HG03460 (cell line): ENCODE data around the gene SH3RF2.
"Not testable (repeated sequence)": the region's sequence is repeated elsewhere in the genome, so short reads cannot be mapped to it uniquely, and the experiment has no call there.

Experiments
- ATAC-seq: cut with Tn5 transposase; IDR thresholded peaks from one replicate; pipeline ENCODE4 v1.9.1; 2021; ENCODE audit not compliant: unreplicated experiment

Gene SH3RF2

DNA sequence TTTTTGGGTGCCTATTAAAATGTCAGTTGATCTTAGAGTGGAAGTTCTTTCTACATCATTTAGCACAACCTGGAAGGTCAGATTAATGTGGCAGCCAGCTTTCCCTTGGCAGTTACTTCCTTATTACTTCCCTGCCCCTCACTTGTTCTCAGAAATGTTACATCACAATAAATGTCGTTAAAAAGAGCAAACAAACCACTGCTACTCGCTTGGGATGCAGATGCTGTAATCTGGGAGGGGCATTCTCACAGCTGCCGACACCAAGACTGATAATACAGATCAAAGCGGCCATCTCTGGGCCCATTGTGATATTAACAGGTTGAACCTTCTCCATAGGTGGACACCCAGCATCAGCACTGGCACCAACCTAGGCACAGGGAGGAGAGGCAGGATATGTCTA, 139.7 kb downstream of the SH3RF2 start:
- no peak for ATAC-seq

DNA sequence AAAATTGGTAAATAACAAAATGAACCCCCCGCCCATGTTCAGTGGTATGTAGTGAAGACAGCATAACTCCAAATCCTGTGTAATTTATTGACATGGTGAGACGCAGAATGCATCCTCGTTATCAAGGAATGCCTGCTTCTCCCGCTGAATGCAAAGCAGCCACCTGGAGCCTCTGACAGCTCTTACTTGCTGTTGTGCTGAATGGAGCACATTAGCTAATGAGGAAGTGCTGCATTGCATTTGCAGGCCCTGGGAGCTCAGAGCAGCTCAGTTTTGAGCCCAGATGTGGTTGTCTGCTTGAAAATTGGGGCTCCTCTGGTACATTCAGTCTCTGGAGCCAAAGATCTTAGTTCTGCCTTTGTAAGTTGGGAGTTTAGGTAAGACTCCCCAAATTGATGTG, 140.1 kb downstream of the SH3RF2 start:
- ATAC-seq = no peak

DNA sequence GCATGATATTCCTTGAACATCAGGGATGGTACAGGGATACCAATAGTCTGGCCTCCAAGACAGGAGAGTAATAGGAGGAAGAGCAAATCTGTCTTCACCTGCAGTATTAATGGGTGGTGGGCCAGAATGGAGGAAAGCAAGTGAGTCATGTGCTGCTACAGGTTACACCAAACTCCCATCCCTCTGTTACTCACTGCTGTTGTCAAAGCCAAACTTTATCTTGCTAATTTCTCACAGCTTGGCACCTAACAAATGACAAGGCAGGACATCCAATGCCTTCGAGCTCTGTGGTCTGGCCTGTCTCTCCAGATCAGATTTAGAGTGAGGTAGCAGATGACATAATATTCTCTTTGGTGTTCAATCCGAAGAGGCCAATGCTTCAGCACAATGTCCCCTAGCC, 142.2 kb downstream of the SH3RF2 start:
- no peak for ATAC-seq

DNA sequence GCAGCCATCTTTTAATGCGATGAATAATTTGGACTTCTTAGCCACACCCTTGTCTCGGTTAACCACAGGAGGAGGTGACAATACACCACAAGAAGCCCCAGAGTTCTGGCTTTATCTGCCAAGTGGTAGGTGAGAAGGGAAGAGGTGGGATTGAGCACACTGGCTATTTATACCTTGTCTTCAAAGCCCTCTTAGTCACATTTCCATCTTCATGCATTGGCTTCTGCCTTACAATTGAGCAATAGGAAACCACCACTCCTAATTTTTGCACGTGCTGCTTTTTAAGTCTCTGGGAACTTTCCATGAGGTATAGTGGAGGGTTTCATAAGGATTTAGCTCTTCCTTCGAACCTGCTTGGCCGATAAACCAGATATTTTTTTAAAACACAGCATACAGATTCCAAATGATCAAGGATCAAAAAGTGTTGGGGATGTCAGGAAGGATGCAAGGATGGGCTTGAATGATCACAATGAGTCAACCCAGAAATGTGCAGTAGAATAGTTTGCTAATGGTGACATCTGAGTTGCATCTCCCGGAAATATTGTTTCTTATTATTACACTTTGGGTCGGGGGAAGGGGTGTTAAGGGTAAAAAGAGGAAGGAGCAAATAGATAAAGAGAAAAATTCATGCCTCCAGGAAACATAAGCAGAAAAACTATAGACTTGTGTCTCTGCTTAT, 143.5 kb downstream of the SH3RF2 start:
- no peak for ATAC-seq

DNA sequence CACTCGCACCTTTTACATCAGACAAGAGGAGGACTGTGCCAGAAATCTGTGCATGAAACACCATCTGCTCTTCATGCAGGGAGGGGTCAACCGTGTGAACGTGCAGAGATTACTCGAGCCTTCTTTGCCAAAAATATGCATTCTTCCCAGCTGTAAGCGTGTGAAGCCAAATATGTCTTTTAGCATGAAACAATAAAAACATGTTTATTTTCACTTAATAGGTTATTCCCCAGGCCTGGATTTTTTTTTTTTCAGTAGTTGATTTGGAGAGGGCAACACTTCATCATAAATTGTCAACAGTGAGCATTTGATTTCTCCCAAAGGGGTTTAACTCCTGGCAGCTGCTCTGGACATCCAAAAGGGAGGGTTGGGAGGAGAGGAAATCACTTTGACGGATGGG, 145.2 kb downstream of the SH3RF2 start:
- no peak for ATAC-seq

DNA sequence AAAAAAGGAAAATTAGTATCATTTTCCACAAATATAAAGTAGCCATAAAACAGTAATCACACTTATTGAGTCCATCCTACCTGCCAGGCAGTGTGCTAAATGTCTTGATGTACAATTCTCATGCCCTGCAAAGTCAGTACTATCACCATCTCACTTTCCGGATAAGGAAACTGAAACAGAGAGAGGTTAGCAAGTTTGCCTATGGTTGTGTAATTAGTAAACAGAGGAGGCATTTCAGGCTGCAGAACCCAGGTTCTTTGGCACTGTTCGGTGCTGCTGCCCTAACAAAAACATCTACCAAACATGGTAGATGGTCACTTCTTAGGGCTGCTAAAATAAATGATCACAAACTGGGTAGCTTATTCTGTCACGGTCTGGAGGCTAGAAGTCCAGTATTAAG, 146.4 kb downstream of the SH3RF2 start:
- ATAC-seq = peak; percentile 89

DNA sequence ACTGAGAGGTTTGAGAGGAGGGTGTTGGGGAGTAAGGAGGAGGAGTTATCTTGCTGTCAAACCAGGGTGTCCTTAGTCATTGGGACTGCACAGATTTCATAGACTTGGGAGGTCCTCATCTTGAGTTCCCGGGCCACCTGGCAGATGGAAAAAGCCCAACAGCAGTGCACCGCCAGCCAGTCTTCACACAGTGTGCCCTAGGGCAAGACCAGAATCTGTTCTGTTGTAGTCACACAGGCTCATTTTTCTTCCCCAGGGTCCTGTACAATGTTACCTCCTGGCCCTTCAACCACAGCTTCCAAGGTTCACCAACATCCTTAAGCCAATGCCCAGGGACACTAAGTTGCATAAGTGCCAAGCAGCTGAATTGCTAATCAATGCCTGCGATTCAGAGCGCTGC, 148.0 kb downstream of the SH3RF2 start:
- no peak for ATAC-seq

DNA sequence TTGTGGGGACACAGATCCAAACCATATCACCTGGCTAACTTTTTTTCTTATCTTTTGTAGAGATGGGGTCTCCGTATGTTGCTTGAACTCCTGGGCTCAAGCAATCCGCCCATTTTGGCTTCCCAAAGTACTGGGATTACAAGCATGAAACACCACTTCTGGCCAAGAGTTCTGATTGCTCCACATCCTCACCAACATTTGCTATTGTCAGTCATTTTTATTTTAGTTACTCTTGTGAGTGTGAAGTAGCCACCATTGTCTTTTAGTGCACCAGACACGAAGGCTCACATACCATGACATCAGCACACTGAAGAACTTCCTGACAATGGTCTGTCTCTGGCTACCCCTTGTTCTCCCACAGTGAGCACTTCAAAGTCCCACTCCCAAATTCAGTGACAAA, 151.7 kb downstream of the SH3RF2 start:
- ATAC-seq = no peak

DNA sequence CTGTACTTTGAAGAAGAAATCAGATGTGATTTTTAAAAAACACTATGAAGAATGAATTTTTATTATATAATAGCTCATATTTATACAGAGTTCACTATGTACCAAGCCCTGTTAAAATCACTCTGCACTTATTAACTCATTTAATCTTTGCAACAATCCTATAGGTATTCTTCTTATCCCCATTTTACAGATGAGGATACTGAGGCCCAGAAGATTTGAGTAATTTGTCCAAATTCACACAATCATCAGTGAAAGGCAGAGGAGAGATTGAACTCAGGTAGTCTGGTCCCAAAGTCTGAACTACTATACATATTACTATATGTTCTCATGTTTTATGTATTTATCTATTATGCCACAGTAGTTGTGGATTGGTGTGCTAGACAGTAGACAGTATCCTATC, 152.9 kb downstream of the SH3RF2 start:
- ATAC-seq = no peak

DNA sequence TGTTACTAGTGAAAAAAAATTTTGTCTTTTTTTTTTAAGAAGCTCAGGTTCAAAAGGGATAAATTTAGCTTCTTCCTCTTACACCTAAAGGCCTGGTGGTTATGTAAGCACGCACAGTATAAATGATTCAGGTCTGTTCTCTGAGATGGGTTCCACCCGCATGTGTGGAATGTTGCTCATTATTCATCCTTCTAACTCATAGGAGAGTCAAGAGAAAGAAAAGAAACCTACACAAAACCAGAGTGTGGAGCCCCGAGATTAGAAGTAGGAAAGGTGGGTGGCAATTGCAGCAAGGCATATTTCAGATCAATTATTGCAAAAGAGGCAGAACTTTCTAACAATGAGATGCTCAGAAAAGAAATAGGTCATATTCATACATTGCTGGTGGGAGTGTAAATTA, 155.5 kb downstream of the SH3RF2 start:
- ATAC-seq = no peak

DNA sequence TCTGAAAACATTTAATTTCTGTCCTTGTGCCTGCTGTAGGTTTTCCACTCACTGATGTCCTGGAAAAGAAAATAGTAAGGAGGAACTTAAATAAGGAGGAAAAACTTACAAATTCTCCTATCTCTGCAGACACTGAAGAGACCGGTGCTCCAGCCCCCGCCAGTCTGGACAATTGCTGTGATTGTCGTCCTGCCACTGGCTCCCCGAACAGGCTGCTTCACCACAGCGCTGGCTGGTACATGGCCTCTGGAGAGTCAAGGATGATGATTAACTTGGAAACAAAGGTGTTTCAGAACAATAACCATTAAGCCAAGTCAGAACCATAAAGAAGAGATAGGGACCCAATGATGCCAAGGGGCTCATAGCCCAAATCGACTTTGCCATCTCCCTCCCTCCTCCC, 161.7 kb downstream of the SH3RF2 start:
- no peak for ATAC-seq

DNA sequence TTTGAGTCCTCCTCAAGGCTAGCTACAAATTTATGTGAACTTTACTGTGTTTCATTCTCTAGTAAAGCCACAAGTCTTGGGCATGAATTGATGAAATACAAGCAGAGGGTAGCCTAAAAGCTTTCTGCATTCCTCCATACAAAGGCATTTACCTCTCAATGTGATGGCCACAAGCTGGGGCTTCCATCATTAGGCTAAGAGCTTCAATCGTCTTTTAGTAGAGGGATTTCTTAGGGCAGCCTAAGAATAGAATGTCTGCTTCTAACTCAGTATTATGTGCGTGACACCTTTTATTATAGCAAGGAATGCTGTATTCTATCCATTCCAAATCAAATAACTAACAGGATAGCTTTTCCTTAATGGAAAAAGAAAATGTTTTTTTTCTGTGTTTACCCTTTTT, 165.3 kb downstream of the SH3RF2 start:
- no peak for ATAC-seq

DNA sequence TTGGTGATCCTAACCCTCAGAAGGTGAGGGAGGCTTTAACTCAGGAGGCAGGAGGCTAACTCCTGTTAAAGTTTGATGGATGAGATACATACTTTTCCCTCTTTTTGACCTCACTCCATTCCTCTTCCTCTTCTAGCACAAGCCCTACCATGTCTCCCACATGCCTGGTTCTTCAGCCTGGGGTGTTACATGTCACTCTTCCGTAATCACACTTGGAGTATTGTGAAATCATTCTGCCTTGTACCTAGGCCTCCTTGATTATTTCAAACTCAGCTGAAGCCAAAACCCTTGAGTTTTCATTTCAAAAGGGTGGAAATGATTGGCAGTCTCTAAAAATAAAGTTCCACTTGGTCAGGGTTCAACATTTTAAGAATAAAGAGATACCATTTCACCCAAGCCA, 167.2 kb downstream of the SH3RF2 start:
- no peak for ATAC-seq

DNA sequence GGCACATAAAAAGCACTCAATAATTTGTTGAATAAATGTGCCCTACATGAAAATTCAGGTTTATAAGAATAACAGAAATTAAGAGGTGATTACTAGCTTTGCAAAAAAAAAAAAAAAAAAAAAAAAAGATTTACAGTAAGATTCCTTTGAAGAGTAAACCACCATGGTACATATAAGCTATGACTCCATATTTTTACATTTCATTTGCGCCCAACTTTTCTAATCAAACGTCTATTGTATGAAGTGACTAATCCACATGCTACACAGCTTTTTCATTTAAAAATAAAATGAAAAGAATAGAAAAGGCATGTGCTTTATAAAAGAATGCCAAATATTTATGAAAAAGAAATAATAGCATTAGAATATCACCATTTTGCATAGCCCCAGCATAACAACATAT, 169.1 kb downstream of the SH3RF2 start, which contains the start of gene PLAC8L1:
PLAC8L1 (minus strand) TSS at position 101 of the 400 bp plus-strand sequence. CDS start 1,266 bp downstream, outside the sequence.
- ATAC-seq = no peak

DNA sequence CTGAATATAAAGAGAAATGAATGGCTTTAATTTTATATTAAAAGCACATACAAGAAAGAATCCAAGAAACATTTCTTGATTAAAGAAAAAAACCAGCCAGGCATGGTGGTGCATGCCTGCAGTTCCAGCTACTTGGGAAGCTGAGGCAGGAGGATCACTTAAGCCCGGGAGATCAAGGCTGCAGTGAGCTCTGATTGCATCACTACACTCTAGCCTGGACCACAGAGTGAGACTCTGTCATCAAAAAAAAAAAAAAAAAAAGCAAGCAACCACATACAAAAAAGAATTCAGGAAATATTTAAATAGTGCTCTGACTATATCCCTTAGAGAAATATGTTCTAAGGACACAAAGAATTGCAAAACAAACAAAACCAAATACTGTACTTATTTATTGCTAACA, 171.5 kb downstream of the SH3RF2 start:
- no peak for ATAC-seq

DNA sequence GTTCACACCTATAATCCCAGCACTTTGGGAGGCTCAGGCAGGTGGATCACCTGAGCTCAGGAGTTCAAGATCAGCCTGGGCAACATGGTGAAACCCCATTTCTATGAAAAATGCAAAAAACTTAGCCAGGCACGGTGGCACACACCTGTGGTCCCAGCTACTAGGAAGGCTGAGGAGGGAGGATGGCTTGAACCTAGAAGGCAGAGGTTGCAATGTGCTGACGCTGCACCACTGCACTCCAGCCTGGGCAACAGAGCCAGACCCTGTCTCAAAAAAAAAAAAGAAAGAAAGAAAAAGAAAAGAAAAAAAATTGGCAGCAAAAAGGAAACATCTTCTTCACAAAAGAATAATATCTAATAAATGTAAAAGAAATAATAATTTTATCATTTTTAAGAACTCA, 172.5 kb downstream of the SH3RF2 start:
- not testable (repeated sequence) for ATAC-seq

DNA sequence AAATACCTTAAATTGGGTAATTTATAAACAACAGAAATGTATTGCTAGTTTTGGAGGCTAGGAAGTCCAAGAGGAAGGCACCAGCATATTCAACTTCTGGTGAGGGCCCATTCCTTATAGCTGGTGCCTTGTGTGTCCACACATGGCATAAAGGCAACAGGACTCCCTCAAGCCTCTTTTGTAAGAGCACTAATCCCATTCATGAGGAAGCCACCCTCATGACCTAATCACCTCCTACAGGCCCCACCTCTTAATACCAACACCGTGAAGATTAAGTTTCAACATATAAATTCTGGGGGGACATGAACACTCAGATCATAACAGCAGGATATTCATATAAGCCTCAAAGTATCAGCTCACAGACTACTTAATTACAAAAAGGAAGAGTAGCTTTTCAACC, 173.0 kb downstream of the SH3RF2 start:
- no peak for ATAC-seq

DNA sequence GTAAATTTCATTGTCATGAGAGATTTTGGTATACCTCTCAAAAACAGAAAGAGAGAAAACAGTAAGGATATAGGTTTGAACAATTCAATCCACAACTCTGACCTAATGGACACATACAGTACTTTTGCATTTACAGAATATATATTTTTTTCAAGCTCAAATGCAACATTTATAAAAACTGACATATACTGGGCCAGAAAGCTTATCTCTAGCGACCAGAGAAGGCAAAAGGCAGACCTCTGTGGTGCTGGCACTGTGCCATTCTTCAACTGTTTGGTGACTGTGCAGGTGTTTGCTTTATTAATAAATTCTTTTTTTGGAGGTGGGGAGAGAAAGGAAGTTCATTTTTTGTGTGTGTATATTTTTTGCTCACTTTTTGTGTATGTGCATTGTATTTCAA, 175.0 kb downstream of the SH3RF2 start:
- ATAC-seq = no peak

DNA sequence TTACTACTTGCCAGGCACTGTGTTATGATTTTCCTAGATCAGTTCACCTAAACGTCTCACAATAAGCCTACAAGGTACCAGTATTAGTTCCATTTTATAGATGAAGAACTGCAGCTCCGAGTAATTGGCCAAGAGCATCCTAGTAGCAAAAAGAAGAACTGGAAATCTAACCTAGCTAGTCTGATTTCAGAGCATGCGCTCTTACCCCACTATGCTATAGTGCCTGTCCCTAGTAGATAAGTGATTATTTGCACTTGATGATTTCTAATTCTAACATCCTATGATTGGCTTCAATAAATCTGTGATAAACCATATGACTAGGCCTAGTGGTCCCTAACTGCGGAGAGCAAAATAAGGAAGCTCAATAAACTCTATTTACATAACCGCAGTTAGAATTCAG, 176.1 kb downstream of the SH3RF2 start:
- no peak for ATAC-seq
